Liver (tissue), 9 donors: ENCODE measurements around the gene LAMA5. TPM values are rescaled to one million over a fixed set of nuclear protein-coding genes. Genes with fewer than 3 reads are reported as not detected.

ENCODE experiments used
- DNase-seq: peaks from one replicate; pipeline ENCODE4 v3.0.0-alpha.2; 2017; ENCODE audit warnings: low spot score
- H3K27ac ChIP-seq, 2 donors: one replicate each; pipeline ENCODE4 v1.7.0; 2013; ENCODE audit warnings: inconsistent platforms in 2 of 2, low read length in 2 of 2, control low read depth in 1 of 2, low read depth in 1 of 2, mild to moderate bottlenecking in 1 of 2
- H3K27me3 ChIP-seq, 4 donors: one replicate each; pipeline versions ENCODE4 v1.6.1 to v1.7.0; 2013; ENCODE audit warnings: low read length in 3 of 4, inconsistent platforms in 1 of 4, mild to moderate bottlenecking in 1 of 4, moderate library complexity in 1 of 4; ENCODE audit not compliant: control insufficient read depth in 4 of 4, insufficient read depth in 4 of 4
- H3K36me3 ChIP-seq, 4 donors: one replicate each; pipeline versions ENCODE4 v1.6.1 to v1.7.0; 2013; ENCODE audit warnings: low read length in 3 of 4, mild to moderate bottlenecking in 3 of 4, low read depth in 1 of 4, moderate library complexity in 1 of 4; ENCODE audit not compliant: control insufficient read depth in 4 of 4, insufficient read depth in 3 of 4
- H3K4me1 ChIP-seq, 4 donors: one replicate each; pipeline versions ENCODE4 v1.6.1 to v1.7.0; 2013; ENCODE audit warnings: low read length in 3 of 4, mild to moderate bottlenecking in 3 of 4, moderate library complexity in 1 of 4; ENCODE audit not compliant: control insufficient read depth in 4 of 4, insufficient read depth in 4 of 4
- H3K4me3 ChIP-seq, 3 donors: one replicate each; pipeline versions ENCODE4 v1.6.1 to v1.7.0; 2013; ENCODE audit warnings: low read length in 3 of 3, control low read depth in 1 of 3, low read depth in 1 of 3, mild to moderate bottlenecking in 1 of 3
- H3K9ac ChIP-seq, 2 donors: one replicate each; pipeline ENCODE4 v1.7.0; 2013; ENCODE audit warnings: low read length in 2 of 2, mild to moderate bottlenecking in 2 of 2, moderate library complexity in 2 of 2, control low read depth in 1 of 2, low read depth in 1 of 2
- H3K9me3 ChIP-seq, 4 donors: one replicate each; pipeline versions ENCODE4 v1.6.1 to v1.7.0; 2013; ENCODE audit warnings: low read length in 3 of 4; ENCODE audit not compliant: control insufficient read depth in 4 of 4
- ATF3 ChIP-seq: IDR thresholded peaks from 2 replicates; pipeline ENCODE4 v1.6.1; 2016; ENCODE audit warnings: antibody characterized with exemption
- CTCF ChIP-seq: fragments of 150-350 bp; IDR thresholded peaks from 2 replicates; pipeline ENCODE4 v1.5.1; 2017; ENCODE audit warnings: improper control_type of control experiment, low read depth, low read length; ENCODE audit not compliant: missing input control
- EGR1 ChIP-seq, 2 donors: IDR thresholded peaks; 2 replicates each; pipeline ENCODE4 v1.6.1; 2016 to 2018; ENCODE audit warnings: antibody characterized with exemption in 2 of 2, low read depth in 2 of 2
- FOXA1 ChIP-seq: IDR thresholded peaks from 2 replicates; pipeline ENCODE4 v1.6.1; 2016; ENCODE audit warnings: antibody characterized with exemption
- FOXA2 ChIP-seq: IDR thresholded peaks from 2 replicates; pipeline ENCODE4 v1.6.1; 2016; ENCODE audit warnings: antibody characterized with exemption
- GABPA ChIP-seq, 2 donors: IDR thresholded peaks in 1 of 2; conservative IDR thresholded peaks in 1 of 2; 2 replicates each; pipeline ENCODE4 v1.6.1; 2016; ENCODE audit warnings: antibody characterized with exemption in 2 of 2, mild to moderate bottlenecking in 1 of 2, moderate library complexity in 1 of 2
- HNF4G ChIP-seq: IDR thresholded peaks from 2 replicates; pipeline ENCODE4 v1.6.1; 2016; ENCODE audit warnings: antibody characterized with exemption
- JUND ChIP-seq, 2 donors: IDR thresholded peaks; 2 replicates each; pipeline ENCODE4 v1.6.1; 2016; ENCODE audit warnings: antibody characterized with exemption in 2 of 2
- MAX ChIP-seq: IDR thresholded peaks from 2 replicates; pipeline ENCODE4 v1.6.1; 2016; ENCODE audit warnings: antibody characterized with exemption
- NR2F2 ChIP-seq: IDR thresholded peaks from 2 replicates; pipeline ENCODE4 v1.6.1; 2016; ENCODE audit warnings: antibody characterized with exemption
- RXRA ChIP-seq, 2 donors: IDR thresholded peaks; 2 replicates each; pipeline ENCODE4 v1.6.1; 2017 to 2018; ENCODE audit warnings: antibody characterized with exemption in 2 of 2, mild to moderate bottlenecking in 1 of 2
- SP1 ChIP-seq: IDR thresholded peaks from 2 replicates; pipeline ENCODE4 v1.6.1; 2018; ENCODE audit warnings: antibody characterized with exemption, mild to moderate bottlenecking
- TAF1 ChIP-seq: conservative IDR thresholded peaks from 2 replicates; pipeline ENCODE4 v1.6.1; 2016; ENCODE audit warnings: antibody characterized with exemption, mild to moderate bottlenecking
- WGBS: extraction: QIAGEN DNeasy Blood & Tissue Kit; methylation state at CpG from one replicate; pipeline ENCODE4 v1.1.7; 2013; 5-methylcytosine and 5-hydroxymethylcytosine counted together
- polyA plus RNA-seq, 2 donors: library from polyadenylated mRNA; stranded (reverse) in 1 of 2; unstranded in 1 of 2; fragments of 200-250 nt in 1 of 2; fragments of >200 nt in 1 of 2; fragmentation: Nextera tagmentation in 1 of 2; extraction: Ambion mirVana in 1 of 2; gene quantifications; one replicate each; pipeline versions ENCODE4 v1.2.1 to v1.2.3, GENCODE V29; 2013 to 2015
- total RNA-seq, 2 donors: library from RNA; depleted of rRNA; stranded (reverse); fragments of >200 nt; gene quantifications; one replicate each; pipeline ENCODE4 v1.2.3, GENCODE V29; 2014
- TF ChIP-seq, protein P1 (sequence below): IDR thresholded peaks from 2 replicates; pipeline ENCODE4 v1.6.1; 2016; ENCODE audit warnings: antibody characterized with exemption
- TF ChIP-seq, protein P2 (sequence below): IDR thresholded peaks from 2 replicates; pipeline ENCODE4 v1.6.1; 2016; ENCODE audit warnings: antibody characterized with exemption, mild to moderate bottlenecking
- donor health status: healthy.
- donor health status: healthy.
- donor health status: healthy.
- donor health status: healthy.
- donor health status: healthy.

LAMA5 gene
- total and polyA plus RNA-seq, 4 donors: 3.6 to 40.2 (median 13.7) TPM

GRCh38 chr20:62365814-62366369 is 1.2 kb downstream of the LAMA5 start:
- Histone ChIP-seq H3K9ac (peak overlapping the region in 1 of 2 donors; percentile 14), H3K4me1 (peaks cover 46 to 93% (median 69%) of the 10 kb centered on the region in 4 donors), H3K4me3 (peak overlapping the region in 2 of 3 donors; percentile 58 to 79), H3K36me3 (peaks cover 0 to 2% (median 0%) of the 10 kb centered on the region in 4 donors), H3K27me3 (no peaks in the 10 kb centered on the region), H3K9me3 (no peaks in the 10 kb centered on the region), H3K27ac (peak overlapping the region; percentile 40 to 76)
- 55% methylated on average over 10 of the region's 10 CpGs for WGBS
- TF ChIP-seq TAF1 (no peak), NR2F2 (no peak), MAX (no peak)
- DNase-seq: no peak

- Histone ChIP-seq H3K4me1 (peaks cover 44 to 85% (median 65%) of the 10 kb centered on the region in 4 donors), H3K36me3 (peaks cover 0 to 2% (median 0%) of the 10 kb centered on the region in 4 donors), H3K27ac (peak overlapping the region; percentile 40 to 41), H3K4me3 (no peak overlapping the region), H3K27me3 (no peaks in the 10 kb centered on the region), H3K9ac (no peak overlapping the region), H3K9me3 (no peaks in the 10 kb centered on the region)
- no peak for DNase-seq
- 71% methylated on average over 27 of the region's 27 CpGs for WGBS
- no peak for TF ChIP-seq SP1
- TF ChIP-seq JUND (IDR thresholded peaks at IDR 0.05): no peak
- TF ChIP-seq, protein P1, sequence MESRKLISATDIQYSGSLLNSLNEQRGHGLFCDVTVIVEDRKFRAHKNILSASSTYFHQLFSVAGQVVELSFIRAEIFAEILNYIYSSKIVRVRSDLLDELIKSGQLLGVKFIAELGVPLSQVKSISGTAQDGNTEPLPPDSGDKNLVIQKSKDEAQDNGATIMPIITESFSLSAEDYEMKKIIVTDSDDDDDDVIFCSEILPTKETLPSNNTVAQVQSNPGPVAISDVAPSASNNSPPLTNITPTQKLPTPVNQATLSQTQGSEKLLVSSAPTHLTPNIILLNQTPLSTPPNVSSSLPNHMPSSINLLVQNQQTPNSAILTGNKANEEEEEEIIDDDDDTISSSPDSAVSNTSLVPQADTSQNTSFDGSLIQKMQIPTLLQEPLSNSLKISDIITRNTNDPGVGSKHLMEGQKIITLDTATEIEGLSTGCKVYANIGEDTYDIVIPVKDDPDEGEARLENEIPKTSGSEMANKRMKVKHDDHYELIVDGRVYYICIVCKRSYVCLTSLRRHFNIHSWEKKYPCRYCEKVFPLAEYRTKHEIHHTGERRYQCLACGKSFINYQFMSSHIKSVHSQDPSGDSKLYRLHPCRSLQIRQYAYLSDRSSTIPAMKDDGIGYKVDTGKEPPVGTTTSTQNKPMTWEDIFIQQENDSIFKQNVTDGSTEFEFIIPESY: no peak
- TF ChIP-seq TAF1: no peak
- TF ChIP-seq EGR1 (IDR thresholded peaks at IDR 0.05; ENCODE audit: low read depth in 2 of 2): no peak
- TF ChIP-seq MAX: no peak
- TF ChIP-seq FOXA1: no peak
- no peak for TF ChIP-seq HNF4G
- TF ChIP-seq, protein P2, sequence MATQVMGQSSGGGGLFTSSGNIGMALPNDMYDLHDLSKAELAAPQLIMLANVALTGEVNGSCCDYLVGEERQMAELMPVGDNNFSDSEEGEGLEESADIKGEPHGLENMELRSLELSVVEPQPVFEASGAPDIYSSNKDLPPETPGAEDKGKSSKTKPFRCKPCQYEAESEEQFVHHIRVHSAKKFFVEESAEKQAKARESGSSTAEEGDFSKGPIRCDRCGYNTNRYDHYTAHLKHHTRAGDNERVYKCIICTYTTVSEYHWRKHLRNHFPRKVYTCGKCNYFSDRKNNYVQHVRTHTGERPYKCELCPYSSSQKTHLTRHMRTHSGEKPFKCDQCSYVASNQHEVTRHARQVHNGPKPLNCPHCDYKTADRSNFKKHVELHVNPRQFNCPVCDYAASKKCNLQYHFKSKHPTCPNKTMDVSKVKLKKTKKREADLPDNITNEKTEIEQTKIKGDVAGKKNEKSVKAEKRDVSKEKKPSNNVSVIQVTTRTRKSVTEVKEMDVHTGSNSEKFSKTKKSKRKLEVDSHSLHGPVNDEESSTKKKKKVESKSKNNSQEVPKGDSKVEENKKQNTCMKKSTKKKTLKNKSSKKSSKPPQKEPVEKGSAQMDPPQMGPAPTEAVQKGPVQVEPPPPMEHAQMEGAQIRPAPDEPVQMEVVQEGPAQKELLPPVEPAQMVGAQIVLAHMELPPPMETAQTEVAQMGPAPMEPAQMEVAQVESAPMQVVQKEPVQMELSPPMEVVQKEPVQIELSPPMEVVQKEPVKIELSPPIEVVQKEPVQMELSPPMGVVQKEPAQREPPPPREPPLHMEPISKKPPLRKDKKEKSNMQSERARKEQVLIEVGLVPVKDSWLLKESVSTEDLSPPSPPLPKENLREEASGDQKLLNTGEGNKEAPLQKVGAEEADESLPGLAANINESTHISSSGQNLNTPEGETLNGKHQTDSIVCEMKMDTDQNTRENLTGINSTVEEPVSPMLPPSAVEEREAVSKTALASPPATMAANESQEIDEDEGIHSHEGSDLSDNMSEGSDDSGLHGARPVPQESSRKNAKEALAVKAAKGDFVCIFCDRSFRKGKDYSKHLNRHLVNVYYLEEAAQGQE: no peak
- no peak for TF ChIP-seq FOXA2
- TF ChIP-seq CTCF: no peak
- no peak for TF ChIP-seq RXRA (IDR thresholded peaks at IDR 0.05)
- TF ChIP-seq ATF3: no peak
- no peak for TF ChIP-seq GABPA (IDR thresholded peaks at IDR 0.05 in 1 of 2, conservative IDR thresholded peaks at IDR 0.05 in 1 of 2)
- TF ChIP-seq NR2F2: no peak
These were observed 2.0 kb downstream of the LAMA5 start for GRCh38 chr20:62364911-62365736.
